Kidney (tissue), 14 donors: ENCODE measurements around the gene SESN1. TPM values are rescaled to one million over a fixed set of nuclear protein-coding genes. Genes with fewer than 3 reads are reported as not detected.

ENCODE experiments used
- DNase-seq, 5 donors: peaks; one replicate each; pipeline ENCODE4 v3.0.0-alpha.2; 2013 to 2020
- FAIRE-seq: peaks from 2 replicates; lab custom pipeline; 2012; peaks lifted over from hg19 to GRCh38; lab: Jason Lieb, UNC
- H3K27ac ChIP-seq, 2 donors: one replicate each; pipeline ENCODE4 v1.7.0; 2013; ENCODE audit warnings: low read depth in 2 of 2, low read length in 2 of 2, inconsistent platforms in 1 of 2
- H3K27me3 ChIP-seq: one replicate; pipeline ENCODE4 v1.7.1; 2013; ENCODE audit warnings: low read length, inconsistent platforms; ENCODE audit not compliant: control insufficient read depth, insufficient read depth
- H3K36me3 ChIP-seq, 3 donors: one replicate each; pipeline versions ENCODE4 v1.7.0 to v1.7.1; 2013; ENCODE audit warnings: low read length in 3 of 3, control low read depth in 1 of 3, inconsistent platforms in 1 of 3; ENCODE audit not compliant: insufficient read depth in 3 of 3, control insufficient read depth in 2 of 3
- H3K4me1 ChIP-seq, 3 donors: one replicate each; pipeline versions ENCODE4 v1.7.0 to v1.7.1; 2013; ENCODE audit warnings: low read length in 3 of 3, inconsistent platforms in 1 of 3, low read depth in 1 of 3; ENCODE audit not compliant: control insufficient read depth in 2 of 3, insufficient read depth in 2 of 3
- H3K4me3 ChIP-seq, 3 donors: one replicate each; pipeline versions ENCODE4 v1.7.0 to v1.8.1; 2013; ENCODE audit warnings: low read length in 3 of 3, control low read depth in 1 of 3, inconsistent platforms in 1 of 3
- H3K9ac ChIP-seq, 3 donors: one replicate each; pipeline versions ENCODE4 v1.7.0 to v1.7.1; 2013; ENCODE audit warnings: low read length in 3 of 3, control low read depth in 1 of 3, inconsistent platforms in 1 of 3
- H3K9me3 ChIP-seq, 3 donors: one replicate each; pipeline versions ENCODE4 v1.7.0 to v1.7.1; 2013; ENCODE audit warnings: low read length in 3 of 3, control low read depth in 1 of 3, inconsistent platforms in 1 of 3; ENCODE audit not compliant: control insufficient read depth in 2 of 3, insufficient read depth in 1 of 3
- CTCF ChIP-seq: IDR thresholded peaks from 3 replicates; pipeline ENCODE4 v1.5.1; 2012; ENCODE audit warnings: mild to moderate bottlenecking, moderate library complexity, borderline replicate concordance; ENCODE audit not compliant: insufficient read depth; ENCODE audit errors: extremely low read depth
- intact Hi-C: fragments of 100-400 bp; cut with DNase I; formaldehyde crosslinking; loops from one replicate; pipeline ENCODE4 v1.11.1; 2022
- polyA plus RNA-seq: library from polyadenylated mRNA; stranded (reverse); fragments of 350-450 nt; fragmentation: Illumina TruSeq; extraction: RNeasy Lipid Tissue Mini Kit (QIAGEN cat#74804); gene quantifications from one replicate; pipeline ENCODE4 v1.2.3, GENCODE V29; 2014; ENCODE audit warnings: low read depth, low replicate concordance; ENCODE audit not compliant: insufficient read depth
- total RNA-seq: library from RNA; stranded (reverse); fragmentation: NEBNext Ultra II Directional; extraction: Animal tissue kit (Norgen Biotek cat#: 25700); gene quantifications from one replicate; pipeline ENCODE4 v1.2.1, GENCODE V29; 2021
- donor health status: control.
- donor health status: control.
- donor health status: control.
- donor health status: control.
- donor health status: control.
- donor health status: DM: yes; HTN: yes; CAD: no.
- donor health status: Normal renal cell carcinoma (clear cell type).

SESN1 gene
- total and polyA plus RNA-seq, 2 donors from 2014 or later, result 14.8 to 26.0 TPM

GRCh38 chr6:109015176-109015575 lies 79.5 kb downstream of the SESN1 start:
- no peak overlapping the region for H3K4me3 ChIP-seq
- intact Hi-C loops, result no loop called here

GRCh38 chr6:109014606-109015005 lies 80.0 kb downstream of the SESN1 start:
- no peaks in the 10 kb centered on the region for H3K27me3 ChIP-seq
- intact Hi-C loops, result no loop called here
- H3K4me3 ChIP-seq, result no peak overlapping the region
- H3K9ac ChIP-seq, result no peak overlapping the region
- H3K27ac ChIP-seq, result no peak overlapping the region
- H3K36me3 ChIP-seq, result no peaks in the 10 kb centered on the region
- no peak for FAIRE-seq
- DNase-seq, result no peak
- no peak for TF ChIP-seq CTCF
- H3K4me1 ChIP-seq, result peaks cover 0 to 3% (median 0%) of the 10 kb centered on the region in 3 donors
- H3K9me3 ChIP-seq, result no peaks in the 10 kb centered on the region

More at GRCh38 chr6:109015176-109015575, 79.5 kb downstream of the SESN1 start:
- Histone ChIP-seq H3K4me1 (peaks cover 0 to 3% (median 0%) of the 10 kb centered on the region in 3 donors), H3K36me3 (no peaks in the 10 kb centered on the region), H3K27me3 (no peaks in the 10 kb centered on the region), H3K9me3 (no peaks in the 10 kb centered on the region), H3K27ac (no peak overlapping the region), H3K9ac (no peak overlapping the region)
- FAIRE-seq, result no peak
- no peak for DNase-seq
- TF ChIP-seq CTCF, result no peak

- Histone ChIP-seq H3K4me3 (no peak overlapping the region), H3K27ac (no peak overlapping the region), H3K27me3 (no peaks in the 10 kb centered on the region), H3K9me3 (no peaks in the 10 kb centered on the region), H3K4me1 (peaks cover 0 to 3% (median 0%) of the 10 kb centered on the region in 3 donors), H3K9ac (no peak overlapping the region), H3K36me3 (no peaks in the 10 kb centered on the region)
- intact Hi-C loops, result no loop called here
- no peak for TF ChIP-seq CTCF
- DNase-seq (no peak), FAIRE-seq (peak; percentile 8)
These were observed 80.9 kb downstream of the SESN1 start for GRCh38 chr6:109013656-109014305.
